Measurements from ENCODE around the gene XXYLT1. TPM values are rescaled to one million over a fixed set of nuclear protein-coding genes. Genes with fewer than 3 reads are reported as not detected.

The XXYLT1 gene
- total and polyA plus RNA-seq, 10 donors: 2.7 to 22.3 (median 9.5) TPM

DNA sequence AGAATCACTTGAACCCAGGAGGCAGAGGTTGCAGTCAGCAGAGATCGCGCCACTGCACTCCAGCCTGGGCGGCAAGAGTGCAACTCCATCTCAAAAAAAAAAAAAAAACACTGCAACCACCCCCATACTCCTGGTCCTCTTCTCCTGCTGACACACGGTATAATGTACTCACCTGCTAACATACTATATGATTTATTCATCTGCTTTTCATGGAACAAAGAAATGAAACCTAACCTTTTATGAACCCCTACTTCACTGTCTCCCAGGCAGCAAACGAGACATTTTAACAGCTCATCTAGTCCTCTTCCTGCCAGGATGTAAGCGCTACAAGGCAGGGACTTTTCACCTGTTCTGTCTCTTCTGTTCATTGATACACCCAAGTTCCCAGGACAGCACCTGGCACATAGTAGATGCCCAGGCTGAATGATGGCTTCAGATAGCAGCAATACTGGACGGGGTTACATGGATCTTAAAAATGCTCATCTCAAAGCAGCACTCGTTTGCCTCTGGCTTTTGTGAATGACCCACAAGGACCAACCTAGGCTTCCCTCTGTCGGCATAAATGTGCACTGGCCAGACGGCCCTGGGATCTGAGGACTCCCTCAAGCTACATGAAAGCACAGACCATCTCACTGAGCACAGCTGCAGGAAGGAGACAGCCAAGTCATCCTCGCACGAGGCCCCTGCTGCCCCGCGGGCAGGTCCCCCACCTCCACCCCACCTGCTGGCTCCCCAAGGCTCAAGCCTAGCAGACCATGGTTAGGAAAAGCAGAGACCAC is 20.3 kb downstream of the XXYLT1 start:
- H3K4me3 ChIP-seq: no peak overlapping the region
- no peak for DNase-seq
- H3K36me3 ChIP-seq: peaks cover 0 to 28% (median 0%) of the 10 kb centered on the region in 6 donors
- no peaks in the 10 kb centered on the region for H3K27me3 ChIP-seq (replicated peaks in 1 of 7)
- peaks cover 0 to 17% (median 10%) of the 10 kb centered on the region in 6 donors for H3K4me1 ChIP-seq
- intact Hi-C loops (cut with DNase I; ENCODE audit: low total_unique reads): loop anchor here (10.0 kb wide), 1 partner anchor 256 kb away; no protein-coding TSS in a partner anchor
- 42 to 50% (median 44%) methylated on average over 14 of the region's 14 CpGs for WGBS, 5 donors
- no peak overlapping the region for H3K27ac ChIP-seq
- TF ChIP-seq POLR2A (IDR thresholded peaks at IDR 0.05) (no peak), CTCF (IDR thresholded peaks at IDR 0.05 in 8 of 11, conservative IDR thresholded peaks at IDR 0.05 in 3 of 11) (peak in 9 of 11 experiments; percentile 10 to 52 (median 33))
- H3K9me3 ChIP-seq: no peaks in the 10 kb centered on the region

GRCh38 chr3:195249858-195250464 is 21.0 kb downstream of the XXYLT1 start:
- Histone ChIP-seq H3K36me3 (peaks cover 0 to 26% (median 0%) of the 10 kb centered on the region in 6 donors), H3K4me1 (peaks cover 0 to 17% (median 10%) of the 10 kb centered on the region in 6 donors), H3K4me3 (no peak overlapping the region), H3K27ac (no peak overlapping the region), H3K27me3 (replicated peaks in 1 of 7) (no peaks in the 10 kb centered on the region), H3K9me3 (no peaks in the 10 kb centered on the region)
- no peak for DNase-seq
- WGBS, 5 donors: 91 to 95% (median 94%) methylated on average over 11 of the region's 11 CpGs
- intact Hi-C loops (cut with DNase I; ENCODE audit: low total_unique reads): loop anchor here (10.0 kb wide), 1 partner anchor 255 kb away; no protein-coding TSS in a partner anchor
- TF ChIP-seq CTCF (IDR thresholded peaks at IDR 0.05 in 8 of 11, conservative IDR thresholded peaks at IDR 0.05 in 3 of 11): no peak
- no peak for TF ChIP-seq POLR2AphosphoS5 (IDR thresholded peaks at IDR 0.05)
- TF ChIP-seq POLR2A (IDR thresholded peaks at IDR 0.05): no peak

GRCh38 chr3:195249057-195249770 is 21.7 kb downstream of the XXYLT1 start:
- H3K9me3 ChIP-seq: no peaks in the 10 kb centered on the region
- no peak overlapping the region for H3K27ac ChIP-seq
- 92 to 96% (median 95%) methylated on average over 21 of the region's 21 CpGs for WGBS, 5 donors
- TF ChIP-seq CTCF (IDR thresholded peaks at IDR 0.05 in 8 of 11, conservative IDR thresholded peaks at IDR 0.05 in 3 of 11) (no peak), POLR2AphosphoS5 (IDR thresholded peaks at IDR 0.05) (no peak), POLR2A (IDR thresholded peaks at IDR 0.05) (no peak)
- no peak for DNase-seq
- peaks cover 0 to 20% (median 0%) of the 10 kb centered on the region in 6 donors for H3K36me3 ChIP-seq
- peaks cover 0 to 17% (median 10%) of the 10 kb centered on the region in 6 donors for H3K4me1 ChIP-seq
- intact Hi-C loops (cut with DNase I; ENCODE audit: low total_unique reads): no loop called here
- no peaks in the 10 kb centered on the region for H3K27me3 ChIP-seq (replicated peaks in 1 of 7)
- no peak overlapping the region for H3K4me3 ChIP-seq

Measured in spleen (tissue), 11 donors.